Lower leg skin (tissue), 4 donors: ENCODE data around the gene POU6F2. TPM values are rescaled to one million over a fixed set of nuclear protein-coding genes. Genes with fewer than 3 reads are reported as not detected.

Source experiments
- DNase-seq, 2 donors: peaks; one replicate each; pipeline ENCODE4 v3.0.0-alpha.2; 2019; ENCODE audit warnings: low spot score in 2 of 2
- H3K4me3 ChIP-seq: fragments of 200-600 bp; sonication (generic); 2 replicates; pipeline ENCODE4 v1.5.1; 2017; ENCODE audit warnings: mild to moderate bottlenecking, low read depth; ENCODE audit not compliant: poor library complexity, severe bottlenecking
- POLR2A ChIP-seq, 2 donors: fragments of 450-650 bp; IDR thresholded peaks; one replicate each; pipeline ENCODE4 v1.6.1; 2016 to 2017; ENCODE audit warnings: antibody characterized with exemption in 2 of 2, mild to moderate bottlenecking in 1 of 2, moderate library complexity in 1 of 2
- WGBS, 2 donors: methylation state at CpG; one replicate each; pipeline ENCODE4 v1.1.5; 2018; 5-methylcytosine and 5-hydroxymethylcytosine counted together
- intact Hi-C: fragments of 100-400 bp; cut with DNase I; formaldehyde crosslinking; loops from one replicate; pipeline ENCODE4 v1.15.0; 2023; ENCODE audit warnings: low total_unique reads
- total RNA-seq, 4 donors: library from RNA; depleted of rRNA; stranded (reverse); fragments of >200 nt; gene quantifications; one replicate each; pipeline ENCODE4 v1.1.0, GENCODE V29; 2016
- TF ChIP-seq, protein P1 (sequence below), 3 donors: fragments of 450-650 bp; IDR thresholded peaks; one replicate each; pipeline ENCODE4 v1.5.1; 2016; ENCODE audit warnings: antibody characterized with exemption in 3 of 3, mild to moderate bottlenecking in 3 of 3, moderate library complexity in 2 of 3

Gene POU6F2
- total RNA-seq, 4 donors from 2014 or later, result 0.36 TPM; not detected in 3

DNA sequence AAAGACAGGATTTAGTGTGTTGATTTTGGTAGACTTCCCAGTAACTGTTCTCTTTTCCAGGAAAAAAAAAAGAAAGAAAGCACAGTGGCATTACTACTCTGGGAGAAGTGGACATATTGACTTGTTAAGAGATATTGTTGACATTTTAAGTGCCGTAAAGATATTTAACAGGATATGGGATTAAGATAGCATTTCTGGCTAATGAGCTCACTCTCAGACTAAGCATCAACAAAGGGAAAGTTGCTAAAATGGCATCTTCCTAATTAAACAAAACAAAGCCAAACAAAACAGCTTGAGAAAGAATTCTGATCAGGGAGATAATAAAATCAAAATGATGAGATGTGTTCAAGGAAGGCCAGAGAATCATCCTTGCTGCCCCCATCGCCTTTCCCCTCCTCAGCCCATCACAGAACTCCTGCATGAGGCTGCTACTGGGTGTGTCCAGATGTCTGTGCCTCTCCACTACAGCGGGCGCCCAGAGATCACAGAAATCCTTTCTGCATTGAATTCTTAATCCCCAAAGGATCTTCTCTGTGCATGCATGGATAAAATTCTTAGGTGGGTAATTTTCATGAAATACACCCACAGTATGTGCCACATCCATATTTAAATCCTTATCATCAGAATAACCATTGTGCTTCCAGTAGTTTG lies 270.5 kb downstream of the POU6F2 start:
- no peak for TF ChIP-seq POLR2A (IDR thresholded peaks at IDR 0.05)
- TF ChIP-seq, protein P1, sequence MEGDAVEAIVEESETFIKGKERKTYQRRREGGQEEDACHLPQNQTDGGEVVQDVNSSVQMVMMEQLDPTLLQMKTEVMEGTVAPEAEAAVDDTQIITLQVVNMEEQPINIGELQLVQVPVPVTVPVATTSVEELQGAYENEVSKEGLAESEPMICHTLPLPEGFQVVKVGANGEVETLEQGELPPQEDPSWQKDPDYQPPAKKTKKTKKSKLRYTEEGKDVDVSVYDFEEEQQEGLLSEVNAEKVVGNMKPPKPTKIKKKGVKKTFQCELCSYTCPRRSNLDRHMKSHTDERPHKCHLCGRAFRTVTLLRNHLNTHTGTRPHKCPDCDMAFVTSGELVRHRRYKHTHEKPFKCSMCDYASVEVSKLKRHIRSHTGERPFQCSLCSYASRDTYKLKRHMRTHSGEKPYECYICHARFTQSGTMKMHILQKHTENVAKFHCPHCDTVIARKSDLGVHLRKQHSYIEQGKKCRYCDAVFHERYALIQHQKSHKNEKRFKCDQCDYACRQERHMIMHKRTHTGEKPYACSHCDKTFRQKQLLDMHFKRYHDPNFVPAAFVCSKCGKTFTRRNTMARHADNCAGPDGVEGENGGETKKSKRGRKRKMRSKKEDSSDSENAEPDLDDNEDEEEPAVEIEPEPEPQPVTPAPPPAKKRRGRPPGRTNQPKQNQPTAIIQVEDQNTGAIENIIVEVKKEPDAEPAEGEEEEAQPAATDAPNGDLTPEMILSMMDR (IDR thresholded peaks at IDR 0.05), result no peak
- H3K4me3 ChIP-seq, result no peak overlapping the region
- WGBS, 2 donors, result 73 to 82% methylated on average over 4 of the region's 4 CpGs
- no peak for DNase-seq
- intact Hi-C loops, result no loop called here

- DNase-seq, result no peak
- intact Hi-C loops, result no loop called here
- no peak for TF ChIP-seq POLR2A (IDR thresholded peaks at IDR 0.05)
- TF ChIP-seq, protein P1 (IDR thresholded peaks at IDR 0.05), result no peak
- H3K4me3 ChIP-seq, result no peak overlapping the region
- 64 to 77% methylated on average over 3 of the region's 3 CpGs for WGBS, 2 donors
Measured at GRCh38 chr7:39248692-39249090, 271.0 kb downstream of the POU6F2 start.

DNA sequence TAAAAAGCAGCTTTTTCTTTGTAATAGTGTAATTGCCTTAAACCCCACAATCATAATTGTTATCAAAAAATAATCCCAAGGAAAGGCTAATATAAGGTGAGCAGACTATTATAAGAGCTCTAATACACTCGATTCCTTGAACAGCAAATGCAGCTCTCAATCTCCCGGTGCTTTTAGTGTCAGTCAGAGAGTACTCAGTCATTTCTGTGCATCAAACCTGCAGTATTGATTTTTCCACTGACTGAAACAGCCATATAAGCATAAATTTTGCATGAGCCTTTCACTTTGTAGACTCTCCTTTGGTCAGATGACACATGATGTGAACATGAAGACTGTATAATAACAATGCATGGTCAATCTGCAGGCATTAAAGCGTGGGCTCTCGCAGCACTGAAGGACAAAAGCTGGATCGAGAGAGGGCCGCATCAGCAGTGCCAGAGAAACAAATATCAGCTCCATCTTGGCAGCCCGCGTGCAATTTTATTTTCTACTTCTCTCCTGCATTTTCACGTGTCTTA lies 272.0 kb downstream of the POU6F2 start:
- intact Hi-C loops, result no loop called here
- TF ChIP-seq POLR2A (IDR thresholded peaks at IDR 0.05), result no peak
- TF ChIP-seq, protein P1 (IDR thresholded peaks at IDR 0.05), result no peak
- DNase-seq, result no peak
- WGBS, 2 donors, result 91 to 94% methylated on average over 9 of the region's 9 CpGs
- no peak overlapping the region for H3K4me3 ChIP-seq

- WGBS, 2 donors, result 18 to 21% methylated on average over 4 of the region's 4 CpGs
- TF ChIP-seq POLR2A (IDR thresholded peaks at IDR 0.05), result no peak
- H3K4me3 ChIP-seq, result no peak overlapping the region
- intact Hi-C loops, result no loop called here
- DNase-seq, result no peak
Measured at GRCh38 chr7:39252916-39253315, 275.2 kb downstream of the POU6F2 start.

DNA sequence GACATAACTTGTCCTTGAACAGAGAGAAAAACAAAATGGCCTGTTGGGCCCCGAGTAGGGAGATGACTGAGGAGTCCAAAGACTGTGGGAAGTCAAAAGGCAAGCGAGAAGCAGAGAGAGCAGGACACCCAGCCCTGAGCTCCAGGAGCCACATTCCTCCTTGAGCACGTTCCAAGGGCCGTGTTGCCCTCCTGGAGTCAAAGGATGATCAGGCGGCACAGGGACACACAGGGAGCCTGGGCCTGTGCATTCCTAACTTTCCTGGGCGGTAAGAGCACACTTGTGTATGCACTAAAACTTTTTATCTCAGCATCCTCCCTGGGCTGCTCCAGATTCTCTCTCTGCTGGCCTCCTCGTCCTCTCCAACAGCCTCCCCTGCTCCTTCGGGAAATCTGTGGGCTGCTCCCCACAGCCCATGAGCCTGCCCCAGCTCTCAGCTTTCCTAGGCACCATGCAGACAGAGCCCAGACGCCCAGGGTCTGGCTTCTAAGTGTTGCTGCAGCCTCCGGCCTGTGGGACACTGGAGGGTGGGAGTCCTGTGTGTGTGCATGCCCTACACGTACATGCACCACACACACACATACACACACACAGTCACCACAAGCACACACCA lies 281.8 kb downstream of the POU6F2 start:
- intact Hi-C loops, result no loop called here
- TF ChIP-seq, protein P1 (IDR thresholded peaks at IDR 0.05), result no peak
- TF ChIP-seq POLR2A (IDR thresholded peaks at IDR 0.05), result no peak
- 79 to 86% methylated on average over 11 of the region's 11 CpGs for WGBS, 2 donors
- H3K4me3 ChIP-seq, result no peak overlapping the region
- no peak for DNase-seq

DNA sequence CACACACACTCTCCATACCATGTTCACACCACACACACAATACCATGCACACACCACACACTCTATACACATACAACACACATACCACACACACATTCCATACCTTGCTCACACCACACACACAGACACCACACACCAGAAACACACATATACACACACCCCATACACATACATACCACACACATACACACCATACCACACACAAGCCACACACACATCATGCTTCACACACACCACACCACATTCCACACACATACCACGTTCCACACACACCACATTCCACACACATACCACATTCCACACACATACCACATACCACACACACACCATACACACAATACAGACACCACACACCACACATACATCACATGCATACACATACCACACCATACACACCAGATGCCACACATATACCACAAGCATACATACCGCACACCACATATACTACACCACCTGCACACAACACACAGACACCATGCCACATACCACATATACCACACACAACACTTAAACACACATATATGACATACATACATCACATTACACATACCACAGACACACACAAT lies 282.7 kb downstream of the POU6F2 start:
- no peak for DNase-seq
- no peak overlapping the region for H3K4me3 ChIP-seq
- intact Hi-C loops, result no loop called here
- TF ChIP-seq, protein P1 (IDR thresholded peaks at IDR 0.05), result peak in 1 of 3 donors; percentile 9
- TF ChIP-seq POLR2A (IDR thresholded peaks at IDR 0.05), result no peak
- WGBS, 2 donors, result 85 to 86% methylated on average over 2 of the region's 2 CpGs
